Activated naive CD4-positive, alpha-beta T cell treated with anti-CD3 and anti-CD28 coated beads, Interleukin-2, amount 50 U/mL, for 16 hours (primary cell): Measurements from ENCODE around the gene ST3GAL4.
"Not testable (repeated sequence)": the region's sequence is repeated elsewhere in the genome, so short reads cannot be mapped to it uniquely, and the experiment has no call there.

Source experiments
- DNase-seq: peaks from one replicate; pipeline ENCODE4 v3.0.0-alpha.2; 2020

The ST3GAL4 gene

GRCh38 chr11:126391286-126391954 lies 35.9 kb downstream of the ST3GAL4 start:
- no peak for DNase-seq

DNA sequence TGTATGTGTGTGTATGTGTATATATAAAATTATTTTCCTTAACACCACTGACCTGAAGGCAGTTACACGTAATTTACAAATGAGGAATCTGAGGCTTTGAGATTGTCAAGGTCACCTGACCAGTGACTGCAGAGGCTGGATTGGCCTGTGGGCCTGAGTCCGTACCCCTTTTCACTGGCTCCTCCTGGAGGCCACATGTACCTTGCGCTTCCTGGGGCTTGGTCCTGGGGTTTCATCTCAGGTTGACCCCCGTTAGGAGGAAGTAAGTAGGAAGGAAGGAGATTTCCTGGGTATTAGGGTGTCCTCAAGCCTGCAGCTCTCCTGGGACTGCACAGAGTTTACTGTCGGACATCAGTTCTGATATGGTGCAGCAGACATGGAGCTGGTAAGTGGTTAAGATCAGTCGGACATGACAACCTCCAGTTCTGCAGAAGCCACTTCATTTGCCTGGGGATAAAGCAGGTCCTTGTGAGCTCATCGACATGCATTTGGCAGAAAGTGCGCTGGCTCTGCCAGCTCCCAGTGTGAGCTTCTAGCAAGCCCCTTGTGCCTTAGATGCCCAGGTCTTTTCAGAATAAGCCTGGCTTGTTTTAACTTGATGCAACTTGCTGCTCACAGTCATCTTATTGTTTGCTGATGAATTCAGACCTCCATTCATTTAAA lies 36.6 kb downstream of the ST3GAL4 start:
- no peak for DNase-seq

DNA sequence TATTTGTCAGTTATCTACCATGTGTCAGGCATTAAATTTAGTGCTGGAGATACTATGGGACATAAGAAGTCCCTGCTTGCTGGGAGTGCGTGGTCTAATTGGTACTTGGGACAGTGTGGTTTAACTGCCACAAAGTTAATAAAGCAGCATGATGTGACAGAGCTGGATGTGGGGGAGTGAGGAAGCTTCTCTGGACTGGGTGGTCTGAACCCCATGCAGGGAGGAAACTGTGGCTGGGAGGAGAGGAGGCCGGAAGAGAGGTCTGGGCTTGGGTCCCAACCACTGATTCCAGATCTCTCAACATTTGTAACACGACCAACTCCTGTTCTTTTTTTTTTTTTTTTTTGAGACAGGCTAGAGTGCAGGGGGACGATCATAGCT lies 37.1 kb downstream of the ST3GAL4 start:
- no peak for DNase-seq

GRCh38 chr11:126393143-126393542 lies 37.7 kb downstream of the ST3GAL4 start:
- DNase-seq, result no peak

GRCh38 chr11:126394036-126394435 lies 38.5 kb downstream of the ST3GAL4 start:
- no peak for DNase-seq

DNA sequence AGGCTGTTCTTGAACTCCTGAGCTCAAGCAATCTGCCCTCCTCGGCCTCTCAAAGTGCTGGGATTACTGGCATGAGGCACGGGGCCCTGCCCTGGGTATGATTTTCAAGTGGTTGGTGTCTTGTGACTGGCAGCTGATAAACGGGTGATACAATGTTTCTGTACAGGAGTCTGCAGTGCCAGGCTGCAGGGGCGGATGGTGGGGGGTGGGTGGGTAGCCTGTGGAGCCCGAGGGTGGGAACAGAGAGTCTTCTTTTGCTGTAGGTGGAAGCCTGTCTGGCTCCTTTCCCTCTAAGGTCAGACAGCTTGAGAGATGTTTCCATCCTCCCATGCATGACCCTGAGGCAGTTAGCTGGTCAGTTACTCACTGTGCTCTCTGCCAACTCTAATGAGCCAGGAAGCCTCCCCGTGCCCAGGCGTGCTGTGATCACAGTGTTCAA lies 39.2 kb downstream of the ST3GAL4 start:
- DNase-seq, result not testable (repeated sequence)

GRCh38 chr11:126395784-126396183 lies 40.3 kb downstream of the ST3GAL4 start:
- DNase-seq, result not testable (repeated sequence)

DNA sequence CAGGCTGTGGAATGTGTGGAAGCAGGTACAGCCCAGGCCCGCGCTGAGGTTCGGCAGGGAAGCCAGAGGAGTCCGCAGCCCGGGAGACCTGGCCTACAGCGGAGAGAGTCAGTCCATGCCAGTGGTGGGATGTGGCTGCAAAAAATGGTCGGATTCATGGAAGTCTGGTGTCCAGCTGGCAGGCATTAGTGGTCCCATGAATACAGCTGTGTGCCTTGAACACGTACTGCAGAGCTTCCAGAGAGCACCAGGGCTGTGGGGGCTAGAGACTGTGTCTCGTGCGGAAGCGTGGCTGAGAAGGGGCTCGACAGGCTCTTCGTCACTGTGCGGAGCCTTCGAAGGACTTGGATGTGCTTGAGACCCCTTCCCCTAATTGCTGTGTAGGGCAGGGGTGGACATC lies 40.8 kb downstream of the ST3GAL4 start:
- not testable (repeated sequence) for DNase-seq

- DNase-seq, result no peak
Observed at GRCh38 chr11:126396965-126397364, 41.5 kb downstream of the ST3GAL4 start.

- DNase-seq, result no peak
Observed at GRCh38 chr11:126398296-126398695, 42.8 kb downstream of the ST3GAL4 start.

DNA sequence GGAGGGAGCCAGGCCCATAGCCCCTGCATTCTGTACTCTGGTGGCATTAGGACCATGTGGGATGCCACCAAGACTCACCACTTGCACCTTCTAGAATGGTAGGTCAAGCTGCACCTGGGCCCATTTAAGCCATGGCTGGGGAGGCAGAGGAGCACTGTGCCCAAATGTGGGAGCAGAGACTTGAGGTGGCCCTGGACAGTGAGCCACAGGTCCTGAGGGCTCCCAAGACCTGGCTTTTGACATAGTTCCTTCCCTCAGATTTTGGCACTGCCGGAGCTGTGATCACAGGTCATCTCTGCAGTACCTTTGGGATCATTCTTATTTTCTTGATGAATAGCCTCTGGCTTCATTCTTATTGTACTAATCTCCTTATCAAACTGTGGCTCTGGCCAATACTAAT lies 43.2 kb downstream of the ST3GAL4 start:
- DNase-seq, result no peak

DNA sequence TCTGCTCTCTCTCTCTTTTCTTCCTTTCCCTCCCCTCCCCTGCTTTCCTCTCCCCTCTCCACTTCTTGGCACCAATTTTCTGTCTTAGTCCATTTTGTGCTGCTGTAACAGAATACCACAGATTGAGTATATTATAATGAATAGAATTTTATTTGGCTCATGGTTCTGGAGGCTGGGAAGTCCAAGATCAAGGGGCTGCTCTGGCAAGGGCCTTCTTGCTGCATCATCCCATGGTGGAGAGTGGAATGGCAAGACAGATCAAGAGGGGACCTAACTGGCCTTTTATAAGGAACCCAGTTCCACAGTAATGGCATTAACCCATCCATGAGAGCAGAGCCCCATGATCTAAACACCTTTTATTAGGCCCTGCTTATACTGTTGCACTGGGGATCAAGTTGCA lies 44.5 kb downstream of the ST3GAL4 start:
- no peak for DNase-seq

GRCh38 chr11:126400479-126400878 lies 45.0 kb downstream of the ST3GAL4 start:
- DNase-seq, result no peak

- DNase-seq, result no peak
Observed at GRCh38 chr11:126403022-126403581, 47.6 kb downstream of the ST3GAL4 start.

DNA sequence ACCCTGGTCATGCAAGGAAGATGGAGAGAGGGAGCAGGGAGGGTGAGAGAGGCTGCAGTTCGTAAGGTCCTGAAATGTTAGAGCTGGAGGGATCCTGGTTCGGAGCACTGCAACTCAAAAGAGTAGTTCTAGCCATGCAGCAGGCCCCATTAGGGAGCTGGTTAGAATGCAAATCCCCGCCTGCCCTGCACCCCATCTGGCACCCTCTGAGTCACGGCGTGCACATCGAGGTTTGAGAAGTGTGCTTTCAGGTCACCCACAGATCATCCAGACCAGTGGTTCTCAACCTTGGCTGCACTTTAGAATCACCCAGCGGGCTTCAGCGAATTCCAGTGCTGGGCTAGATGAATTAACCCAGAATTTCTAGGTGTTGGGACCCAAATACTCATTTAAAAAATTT lies 48.2 kb downstream of the ST3GAL4 start:
- no peak for DNase-seq

DNA sequence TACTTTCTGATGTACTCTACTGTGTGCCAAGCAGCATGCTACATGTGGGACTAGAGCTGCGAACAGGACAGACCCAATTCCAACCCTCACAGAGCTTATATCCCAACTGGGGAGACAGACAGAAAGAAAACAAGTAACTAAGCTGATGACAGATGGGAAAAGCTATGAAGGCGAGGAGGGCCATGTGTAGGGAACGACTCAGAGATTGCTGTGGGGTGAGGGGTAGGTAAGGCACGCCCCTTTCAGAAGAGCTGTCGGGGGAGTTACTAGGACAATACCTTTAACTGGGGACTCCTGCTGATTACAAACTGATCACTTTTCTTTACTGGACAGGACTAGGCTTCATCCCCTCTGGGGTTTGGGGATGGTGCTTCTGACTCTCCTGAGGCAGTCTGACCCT lies 48.9 kb downstream of the ST3GAL4 start:
- no peak for DNase-seq

- no peak for DNase-seq
Observed at GRCh38 chr11:126405374-126405773, 49.9 kb downstream of the ST3GAL4 start.

DNA sequence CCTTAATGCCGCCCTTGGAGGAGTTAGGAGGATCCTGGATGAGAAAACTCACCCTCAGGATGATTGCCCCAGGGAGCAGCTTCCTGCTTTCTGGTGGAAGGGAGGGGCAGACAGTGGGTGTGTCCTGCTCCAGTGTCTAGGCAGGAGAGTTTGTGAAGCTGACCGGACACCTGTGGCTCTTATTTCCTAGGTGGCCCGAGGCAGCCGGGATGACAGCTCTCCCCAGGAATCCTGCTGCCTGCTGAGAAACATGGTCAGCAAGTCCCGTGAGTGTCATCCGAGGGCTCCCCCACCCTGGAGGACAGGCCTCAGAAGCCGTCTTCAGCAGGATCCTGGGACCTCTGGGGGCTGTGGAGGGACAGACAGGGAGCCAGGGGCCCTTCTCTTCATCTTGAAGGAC lies 50.4 kb downstream of the ST3GAL4 start:
- no peak for DNase-seq

DNA sequence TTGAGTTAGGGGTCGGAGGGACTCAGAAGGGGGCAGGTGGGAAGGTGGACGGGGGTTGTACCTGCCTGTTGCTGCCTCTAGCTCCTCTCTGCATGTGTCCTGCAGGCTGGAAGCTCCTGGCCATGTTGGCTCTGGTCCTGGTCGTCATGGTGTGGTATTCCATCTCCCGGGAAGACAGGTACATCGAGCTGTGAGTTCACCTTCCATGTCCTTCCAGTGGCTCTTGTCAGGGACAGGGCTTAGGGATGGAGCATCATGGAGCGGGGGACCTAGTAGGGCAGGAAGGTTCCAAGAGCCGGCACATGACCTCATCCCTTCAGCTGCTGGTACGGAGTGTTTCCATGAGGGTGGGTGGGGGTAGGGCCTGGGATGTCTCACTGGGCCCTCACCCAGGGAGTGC lies 50.9 kb downstream of the ST3GAL4 start:
- no peak for DNase-seq

DNA sequence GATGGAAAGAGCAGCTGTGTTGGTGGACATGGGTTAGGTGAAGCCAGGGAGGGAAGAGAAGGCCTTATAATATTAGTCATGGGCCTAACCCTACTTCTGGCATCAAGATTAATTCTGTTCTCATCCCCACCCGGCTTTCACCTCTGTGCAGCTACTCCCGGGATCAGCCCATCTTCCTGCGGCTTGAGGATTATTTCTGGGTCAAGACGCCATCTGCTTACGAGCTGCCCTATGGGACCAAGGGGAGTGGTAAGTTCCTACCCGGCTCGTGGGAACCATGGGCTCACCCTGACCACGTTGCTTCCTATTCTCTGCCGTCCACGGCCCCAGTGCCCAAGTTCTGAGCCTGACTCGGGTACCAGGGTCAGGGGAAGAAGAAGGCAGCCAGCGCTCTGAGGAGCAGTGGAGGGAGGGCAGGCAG lies 51.6 kb downstream of the ST3GAL4 start:
- no peak for DNase-seq

DNA sequence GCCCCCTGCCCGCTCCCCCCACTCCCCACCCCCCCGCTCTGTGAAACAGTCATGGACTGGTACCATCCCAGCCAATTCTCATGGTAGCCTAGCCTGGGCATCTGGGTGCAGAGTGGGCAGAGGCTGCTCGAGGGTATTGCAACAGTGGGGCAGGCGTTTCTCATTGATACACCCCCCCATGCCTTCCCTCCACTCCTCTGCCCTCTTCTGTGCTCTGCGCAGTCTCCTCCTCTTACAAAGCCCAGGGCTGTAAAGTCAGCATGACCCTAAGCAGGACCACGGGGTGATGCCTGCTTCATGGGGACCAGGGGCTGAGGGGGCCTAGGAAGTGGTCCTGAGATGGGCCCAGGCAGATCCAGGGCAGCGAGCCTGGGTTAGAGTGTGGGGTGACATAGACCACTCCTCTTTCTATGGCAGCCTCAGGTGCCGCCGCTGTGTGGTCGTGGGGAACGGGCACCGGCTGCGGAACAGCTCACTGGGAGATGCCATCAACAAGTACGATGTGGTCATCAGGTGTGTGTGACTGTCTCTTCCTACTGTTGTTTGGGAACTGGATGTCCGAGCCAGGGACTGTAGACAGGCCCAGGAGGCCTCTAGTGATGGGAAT lies 52.3 kb downstream of the ST3GAL4 start:
- DNase-seq, result no peak

DNA sequence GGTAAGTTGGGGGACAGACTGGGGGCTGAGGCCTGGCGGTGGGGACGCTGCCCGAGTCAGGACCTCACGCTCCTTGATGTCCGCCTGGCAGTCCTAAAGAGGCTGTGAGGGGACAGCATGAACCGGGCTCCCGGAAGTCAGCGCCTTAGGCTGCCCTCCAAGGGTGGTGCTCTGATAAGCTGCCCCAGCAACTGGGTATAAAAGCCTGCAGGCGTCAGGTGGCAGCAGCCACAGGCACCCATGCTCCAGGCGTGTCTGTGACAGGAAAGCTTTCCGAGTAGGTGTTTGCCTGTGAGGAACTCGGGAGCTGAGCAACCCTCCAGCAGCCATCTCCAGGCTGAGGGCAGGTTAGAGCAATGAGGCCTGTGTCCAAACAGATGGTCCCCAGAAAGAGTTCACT lies 53.0 kb downstream of the ST3GAL4 start:
- DNase-seq, result no peak

DNA sequence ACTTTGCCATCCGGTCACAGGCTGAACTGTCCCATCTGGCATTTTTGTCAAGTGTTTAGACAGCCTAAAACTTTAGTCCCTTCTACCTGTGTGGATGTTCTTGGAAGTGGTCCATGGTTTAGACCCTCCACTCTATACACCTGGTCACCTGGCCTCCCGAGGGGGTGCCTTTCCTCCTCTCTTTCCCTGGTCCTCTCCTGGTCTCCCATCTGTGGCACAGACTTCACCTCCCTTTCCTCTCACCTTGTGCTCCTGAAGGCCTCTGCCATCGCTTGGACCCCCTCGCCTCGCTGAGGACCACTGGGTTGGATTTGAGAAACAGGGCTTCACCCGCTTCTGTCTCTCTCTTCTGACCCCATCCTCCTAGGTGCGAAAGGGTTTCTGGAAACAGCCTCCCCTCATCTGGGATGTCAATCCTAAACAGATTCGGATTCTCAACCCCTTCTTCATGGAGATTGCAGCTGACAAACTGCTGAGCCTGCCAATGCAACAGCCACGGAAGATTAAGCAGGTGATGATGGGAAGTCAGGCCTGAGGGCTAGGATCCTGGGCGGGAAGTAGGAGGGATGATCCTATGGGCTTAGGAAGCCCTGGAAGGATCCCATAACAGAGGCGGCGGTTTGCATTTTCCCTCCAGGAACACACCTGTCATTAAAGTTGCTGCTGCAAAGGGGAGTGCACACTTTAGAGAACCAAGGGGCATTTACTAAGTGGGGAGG lies 53.6 kb downstream of the ST3GAL4 start:
- DNase-seq, result no peak
